Measurements from ENCODE around the gene NCOA6. TPM values are rescaled to one million over a fixed set of nuclear protein-coding genes. Genes with fewer than 3 reads are reported as not detected.

NCOA6 gene
- total RNA-seq, 1 experiment from 2014 or later = 35.1 TPM

DNA sequence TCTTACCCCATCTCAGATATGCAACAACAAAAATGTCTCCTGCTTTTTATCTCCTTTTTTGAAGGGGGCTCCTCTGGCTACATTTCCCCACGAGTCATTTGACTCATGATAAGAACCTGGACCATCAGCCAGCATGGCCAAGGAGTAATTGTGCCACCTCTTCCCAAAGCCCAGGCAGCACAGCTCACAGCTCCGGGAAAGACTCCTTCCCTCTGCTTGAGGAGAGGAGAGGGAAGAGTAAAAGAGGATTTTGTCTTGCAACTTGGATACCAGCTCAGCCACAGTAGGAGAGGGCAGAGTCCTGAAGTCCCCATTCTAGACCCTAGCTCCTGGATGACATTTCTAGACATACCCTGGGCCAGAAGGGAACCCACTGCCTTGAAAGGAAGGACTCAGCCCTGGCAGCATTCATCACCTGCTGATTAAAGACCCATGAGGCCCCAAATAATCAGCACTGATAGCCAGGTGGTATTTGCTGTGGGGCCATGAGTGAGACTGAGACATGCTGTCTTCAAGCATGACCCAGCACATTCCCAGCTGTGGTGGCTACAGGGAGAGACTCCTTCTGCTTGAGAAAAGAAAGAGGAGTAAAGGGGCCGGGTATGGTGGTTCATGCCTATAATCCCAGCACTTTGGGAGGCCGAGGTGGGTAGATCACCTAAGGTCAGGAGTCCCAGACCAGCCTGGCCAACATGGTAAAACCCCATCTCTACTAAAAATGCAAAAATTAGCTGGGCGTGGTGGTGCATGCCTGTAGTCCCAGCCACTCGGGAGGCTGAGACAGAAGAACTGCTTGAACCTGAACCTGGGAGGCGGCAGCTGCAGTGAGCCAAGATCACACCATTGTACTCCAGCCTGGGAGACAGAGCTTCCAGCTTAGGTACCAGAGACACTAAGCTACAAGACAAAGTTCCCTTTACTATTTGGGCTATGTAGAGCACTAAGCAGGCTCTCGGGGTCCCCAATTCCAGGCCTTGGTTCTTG lies 28.1 kb downstream of the NCOA6 start:
- ChIA-PET POLR2A (ENCODE audit: unreplicated experiment) (interaction anchor here (0.6 kb wide), 1 partner anchor 287 kb away, joined by 5 read pairs; no protein-coding TSS in a partner anchor), CTCF (no interaction called here)
- H3K27me3 ChIP-seq (ENCODE audit: insufficient read depth, low read depth) = no peaks in the 10 kb centered on the region
- H3K9me3 ChIP-seq (ENCODE audit: insufficient read depth, low read depth) = no peaks in the 10 kb centered on the region
- no peak overlapping the region for H3K4me2 ChIP-seq
- no peaks in the 10 kb centered on the region for H3K36me3 ChIP-seq (ENCODE audit: low read depth)
- peaks cover under 1% of the 10 kb centered on the region; the same call in 1 of the 2 replicates for H3K4me1 ChIP-seq (replicated peaks; ENCODE audit: insufficient read depth)
- H3K27ac ChIP-seq = no peak overlapping the region
- no peaks in the 10 kb centered on the region for H3K9me2 ChIP-seq (ENCODE audit: insufficient read depth)
- intact Hi-C loops (cut with micrococcal nuclease; ENCODE audit: unreplicated experiment) = no loop called here
- peaks cover under 1% of the 10 kb centered on the region; the same call in 1 of the 2 replicates for H3F3A ChIP-seq (ENCODE audit: insufficient read depth, low read depth)
- no peak overlapping the region for H2AFZ ChIP-seq
- TF ChIP-seq, protein P1, sequence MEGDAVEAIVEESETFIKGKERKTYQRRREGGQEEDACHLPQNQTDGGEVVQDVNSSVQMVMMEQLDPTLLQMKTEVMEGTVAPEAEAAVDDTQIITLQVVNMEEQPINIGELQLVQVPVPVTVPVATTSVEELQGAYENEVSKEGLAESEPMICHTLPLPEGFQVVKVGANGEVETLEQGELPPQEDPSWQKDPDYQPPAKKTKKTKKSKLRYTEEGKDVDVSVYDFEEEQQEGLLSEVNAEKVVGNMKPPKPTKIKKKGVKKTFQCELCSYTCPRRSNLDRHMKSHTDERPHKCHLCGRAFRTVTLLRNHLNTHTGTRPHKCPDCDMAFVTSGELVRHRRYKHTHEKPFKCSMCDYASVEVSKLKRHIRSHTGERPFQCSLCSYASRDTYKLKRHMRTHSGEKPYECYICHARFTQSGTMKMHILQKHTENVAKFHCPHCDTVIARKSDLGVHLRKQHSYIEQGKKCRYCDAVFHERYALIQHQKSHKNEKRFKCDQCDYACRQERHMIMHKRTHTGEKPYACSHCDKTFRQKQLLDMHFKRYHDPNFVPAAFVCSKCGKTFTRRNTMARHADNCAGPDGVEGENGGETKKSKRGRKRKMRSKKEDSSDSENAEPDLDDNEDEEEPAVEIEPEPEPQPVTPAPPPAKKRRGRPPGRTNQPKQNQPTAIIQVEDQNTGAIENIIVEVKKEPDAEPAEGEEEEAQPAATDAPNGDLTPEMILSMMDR (conservative IDR thresholded peaks at IDR 0.05) = no peak
- TF ChIP-seq EZH2 (IDR thresholded peaks at IDR 0.05; ENCODE audit: low read depth) = no peak
- peaks cover 83% of the 10 kb centered on the region for H3K79me2 ChIP-seq (ENCODE audit: low read depth)
- H4K20me1 ChIP-seq (ENCODE audit: insufficient read depth) = peaks cover 34% of the 10 kb centered on the region
- no peak for DNase-seq
- H3K4me3 ChIP-seq = no peak overlapping the region
- BruUV-seq (replicated peaks) = no TSS peak

DNA sequence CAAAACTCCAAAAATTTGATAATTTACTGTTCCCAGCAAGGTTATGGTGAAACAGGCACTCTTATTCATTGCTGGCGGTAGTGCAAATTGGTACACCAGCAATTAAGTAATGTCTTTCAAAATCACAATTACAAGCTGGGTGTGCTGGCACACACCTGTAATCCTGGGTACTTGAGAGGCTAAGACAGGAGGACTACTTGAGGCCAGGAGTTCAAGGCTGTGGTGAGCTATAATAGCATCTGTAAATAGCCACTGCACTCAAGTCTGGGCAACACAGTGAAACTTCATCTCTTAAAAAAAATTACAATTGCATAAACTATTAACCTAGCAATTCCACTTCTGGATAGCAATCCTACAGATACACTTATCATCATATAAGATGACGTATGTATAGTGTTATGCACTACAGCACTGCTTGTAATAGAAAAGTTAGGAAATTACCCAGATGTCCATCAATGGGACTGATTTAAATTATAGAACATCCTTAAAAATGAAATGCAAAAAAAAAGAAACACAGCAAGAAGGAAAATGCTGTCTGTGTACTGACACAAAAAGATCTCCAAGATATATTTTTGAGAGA lies 31.4 kb downstream of the NCOA6 start:
- peaks cover 22% of the 10 kb centered on the region; the same call in 1 of the 2 replicates for H4K20me1 ChIP-seq (ENCODE audit: insufficient read depth)
- POLR2A ChIA-PET (ENCODE audit: unreplicated experiment) = no interaction called here
- no peak overlapping the region for H2AFZ ChIP-seq
- H3K4me1 ChIP-seq (replicated peaks; ENCODE audit: insufficient read depth) = peaks cover 14% of the 10 kb centered on the region
- no TSS peak for BruUV-seq (replicated peaks)
- peaks cover 53% of the 10 kb centered on the region for H3K79me2 ChIP-seq (ENCODE audit: low read depth)
- H3F3A ChIP-seq (ENCODE audit: insufficient read depth, low read depth) = peaks cover 4% of the 10 kb centered on the region; the same call in 1 of the 2 replicates
- no peak for DNase-seq
- CTCF ChIA-PET = no interaction called here
- H3K4me2 ChIP-seq = no peak overlapping the region
- H3K4me3 ChIP-seq = no peak overlapping the region
- H3K27ac ChIP-seq = no peak overlapping the region
- no peaks in the 10 kb centered on the region for H3K27me3 ChIP-seq (ENCODE audit: insufficient read depth, low read depth)
- intact Hi-C loops (cut with micrococcal nuclease; ENCODE audit: unreplicated experiment) = no loop called here
- no peaks in the 10 kb centered on the region for H3K36me3 ChIP-seq (ENCODE audit: low read depth)
- H3K9me2 ChIP-seq (ENCODE audit: insufficient read depth) = no peaks in the 10 kb centered on the region
- H3K9me3 ChIP-seq (ENCODE audit: insufficient read depth, low read depth) = no peaks in the 10 kb centered on the region
- no peak for TF ChIP-seq EZH2 (IDR thresholded peaks at IDR 0.05; ENCODE audit: low read depth)
- TF ChIP-seq, protein P1 (conservative IDR thresholded peaks at IDR 0.05) = no peak

DNA sequence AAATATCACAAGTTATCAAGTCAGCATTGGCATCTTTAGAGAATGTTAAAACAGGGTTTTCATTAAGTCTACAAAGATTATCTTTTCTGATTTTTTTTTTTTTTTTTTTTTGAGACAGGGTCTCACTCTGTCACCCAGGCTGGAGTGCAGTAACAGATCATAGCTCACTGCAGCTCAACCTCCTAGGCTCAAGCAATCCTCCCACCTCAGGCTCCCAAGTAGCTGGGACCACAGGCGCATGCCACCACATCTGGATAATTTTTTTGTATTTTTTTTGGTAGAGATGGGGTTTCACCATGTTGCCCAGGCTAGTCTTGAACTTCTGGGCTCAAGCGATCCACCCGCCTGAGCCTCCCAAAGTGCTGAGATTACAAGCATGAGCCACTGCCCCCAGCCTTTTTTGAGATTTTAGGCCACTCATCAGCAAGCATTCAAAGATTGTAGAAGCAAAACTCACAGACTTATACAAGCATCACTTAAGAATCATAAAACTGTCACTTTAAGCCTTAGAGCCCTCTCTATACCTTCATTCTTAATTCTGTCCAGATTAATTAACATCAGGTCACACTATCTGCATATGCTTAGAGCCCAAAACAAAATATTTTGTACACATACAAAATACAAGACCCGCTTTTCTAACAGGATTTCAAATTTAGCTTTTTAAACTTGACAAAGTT lies 32.6 kb downstream of the NCOA6 start:
- no peak for DNase-seq
- H4K20me1 ChIP-seq (ENCODE audit: insufficient read depth) = peaks cover 22% of the 10 kb centered on the region; the same call in 1 of the 2 replicates
- no peak overlapping the region for H3K27ac ChIP-seq
- no peaks in the 10 kb centered on the region for H3K9me2 ChIP-seq (ENCODE audit: insufficient read depth)
- intact Hi-C loops (cut with micrococcal nuclease; ENCODE audit: unreplicated experiment) = no loop called here
- H3K4me3 ChIP-seq = no peak overlapping the region
- ChIA-PET CTCF (interaction anchor here (0.6 to 1.0 kb wide), 2 partner anchors 178 to 304 kb away, joined by 3 to 8 read pairs; no protein-coding TSS in a partner anchor), POLR2A (ENCODE audit: unreplicated experiment) (no interaction called here)
- no peaks in the 10 kb centered on the region for H3K9me3 ChIP-seq (ENCODE audit: insufficient read depth, low read depth)
- no TSS peak for BruUV-seq (replicated peaks)
- 0 out of 2 replicates have a peak, but pooled peaks cover 3% of the 10 kb centered on the region for H3K36me3 ChIP-seq (ENCODE audit: low read depth)
- no peaks in the 10 kb centered on the region for H3K27me3 ChIP-seq (ENCODE audit: insufficient read depth, low read depth)
- H3K4me1 ChIP-seq (replicated peaks; ENCODE audit: insufficient read depth) = peaks cover 14% of the 10 kb centered on the region
- peaks cover 4% of the 10 kb centered on the region; the same call in 1 of the 2 replicates for H3F3A ChIP-seq (ENCODE audit: insufficient read depth, low read depth)
- no peak overlapping the region for H3K4me2 ChIP-seq
- no peak for TF ChIP-seq EZH2 (IDR thresholded peaks at IDR 0.05; ENCODE audit: low read depth)
- TF ChIP-seq, protein P1 (conservative IDR thresholded peaks at IDR 0.05) = no peak
- H2AFZ ChIP-seq = no peak overlapping the region
- H3K79me2 ChIP-seq (ENCODE audit: low read depth) = peaks cover 42% of the 10 kb centered on the region

All from PC-9 (cell line).